Measurements from ENCODE around the gene ANKZF1.

ANKZF1 gene

DNA sequence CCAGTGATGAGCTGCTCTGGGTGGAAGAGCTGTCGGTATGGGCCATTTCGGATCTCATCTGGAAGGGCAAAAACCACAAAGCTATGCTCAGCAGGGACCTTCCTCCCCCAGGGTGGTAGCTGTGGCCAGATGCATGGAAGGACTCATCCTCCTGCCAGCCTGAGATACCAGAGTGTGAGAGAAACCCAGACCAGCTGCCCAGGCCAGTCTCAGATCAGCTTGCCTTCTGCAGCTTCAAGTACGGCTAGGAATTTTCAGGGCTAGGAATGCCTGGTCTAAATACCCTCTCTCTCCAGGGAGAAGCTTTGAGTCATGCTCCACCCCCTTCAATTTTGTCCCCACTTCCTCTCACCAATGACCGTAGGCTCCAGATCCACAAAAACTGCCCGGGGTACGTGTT is 22.1 kb downstream of the ANKZF1 start:
- H3K27me3 ChIP-seq (replicated peaks) = peaks cover 22% of the 10 kb centered on the region
- no peak overlapping the region for H3K27ac ChIP-seq
- TF ChIP-seq, protein P1, sequence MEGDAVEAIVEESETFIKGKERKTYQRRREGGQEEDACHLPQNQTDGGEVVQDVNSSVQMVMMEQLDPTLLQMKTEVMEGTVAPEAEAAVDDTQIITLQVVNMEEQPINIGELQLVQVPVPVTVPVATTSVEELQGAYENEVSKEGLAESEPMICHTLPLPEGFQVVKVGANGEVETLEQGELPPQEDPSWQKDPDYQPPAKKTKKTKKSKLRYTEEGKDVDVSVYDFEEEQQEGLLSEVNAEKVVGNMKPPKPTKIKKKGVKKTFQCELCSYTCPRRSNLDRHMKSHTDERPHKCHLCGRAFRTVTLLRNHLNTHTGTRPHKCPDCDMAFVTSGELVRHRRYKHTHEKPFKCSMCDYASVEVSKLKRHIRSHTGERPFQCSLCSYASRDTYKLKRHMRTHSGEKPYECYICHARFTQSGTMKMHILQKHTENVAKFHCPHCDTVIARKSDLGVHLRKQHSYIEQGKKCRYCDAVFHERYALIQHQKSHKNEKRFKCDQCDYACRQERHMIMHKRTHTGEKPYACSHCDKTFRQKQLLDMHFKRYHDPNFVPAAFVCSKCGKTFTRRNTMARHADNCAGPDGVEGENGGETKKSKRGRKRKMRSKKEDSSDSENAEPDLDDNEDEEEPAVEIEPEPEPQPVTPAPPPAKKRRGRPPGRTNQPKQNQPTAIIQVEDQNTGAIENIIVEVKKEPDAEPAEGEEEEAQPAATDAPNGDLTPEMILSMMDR (IDR thresholded peaks at IDR 0.05; ENCODE audit: low read depth, low read length, missing control alignments) = no peak
- no peak overlapping the region for H3K4me3 ChIP-seq (ENCODE audit: low read depth, low read length)
- in situ Hi-C loops (cut with HindIII; ENCODE audit: low pct_ligation_motif_present, low sequenced_read_pairs) = no loop called here
- no peak for DNase-seq
- peaks cover 5% of the 10 kb centered on the region for H3K36me3 ChIP-seq (replicated peaks)

DNA sequence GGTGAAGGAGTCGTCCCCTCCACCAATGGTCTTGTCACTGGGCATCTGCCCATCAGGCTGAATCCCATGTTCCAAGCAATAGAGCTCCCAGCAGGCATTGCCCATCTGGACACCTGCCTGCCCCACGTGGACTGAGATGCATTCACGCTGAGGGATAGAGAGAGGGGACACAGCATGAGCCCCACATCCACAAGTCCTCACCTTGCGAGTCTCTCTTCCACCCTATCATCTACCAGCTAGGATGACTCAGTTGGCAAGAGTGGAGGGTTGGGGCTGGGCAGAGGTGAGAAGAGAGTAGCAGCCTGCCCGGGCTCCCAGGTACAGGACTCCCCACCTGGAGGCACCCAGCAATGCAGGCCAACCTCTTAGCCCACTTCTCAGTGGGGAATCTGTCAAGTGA is 22.5 kb downstream of the ANKZF1 start:
- in situ Hi-C loops (cut with HindIII; ENCODE audit: low pct_ligation_motif_present, low sequenced_read_pairs) = no loop called here
- TF ChIP-seq, protein P1 (IDR thresholded peaks at IDR 0.05; ENCODE audit: low read depth, low read length, missing control alignments) = no peak
- no peak for DNase-seq
- H3K27me3 ChIP-seq (replicated peaks) = peaks cover 22% of the 10 kb centered on the region
- no peak overlapping the region for H3K27ac ChIP-seq
- H3K4me3 ChIP-seq (ENCODE audit: low read depth, low read length) = no peak overlapping the region
- H3K36me3 ChIP-seq (replicated peaks) = peaks cover 4% of the 10 kb centered on the region

DNA sequence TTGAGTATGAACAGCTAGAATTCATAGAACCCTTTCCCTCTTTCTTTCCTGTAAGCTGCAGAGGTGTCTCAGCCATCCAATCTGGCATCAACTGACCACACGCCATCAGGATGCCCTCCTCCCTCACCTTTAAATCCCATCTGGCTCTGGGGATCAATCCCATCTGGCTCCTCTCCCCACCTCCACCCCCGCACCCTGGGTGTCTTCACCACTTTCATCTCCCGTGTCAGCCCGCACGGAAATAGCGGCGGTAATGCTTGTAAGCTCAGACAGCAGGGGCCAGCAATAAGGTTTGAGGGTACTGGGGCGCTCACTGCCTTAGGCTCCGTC is 22.9 kb downstream of the ANKZF1 start:
- no peak for DNase-seq

DNA sequence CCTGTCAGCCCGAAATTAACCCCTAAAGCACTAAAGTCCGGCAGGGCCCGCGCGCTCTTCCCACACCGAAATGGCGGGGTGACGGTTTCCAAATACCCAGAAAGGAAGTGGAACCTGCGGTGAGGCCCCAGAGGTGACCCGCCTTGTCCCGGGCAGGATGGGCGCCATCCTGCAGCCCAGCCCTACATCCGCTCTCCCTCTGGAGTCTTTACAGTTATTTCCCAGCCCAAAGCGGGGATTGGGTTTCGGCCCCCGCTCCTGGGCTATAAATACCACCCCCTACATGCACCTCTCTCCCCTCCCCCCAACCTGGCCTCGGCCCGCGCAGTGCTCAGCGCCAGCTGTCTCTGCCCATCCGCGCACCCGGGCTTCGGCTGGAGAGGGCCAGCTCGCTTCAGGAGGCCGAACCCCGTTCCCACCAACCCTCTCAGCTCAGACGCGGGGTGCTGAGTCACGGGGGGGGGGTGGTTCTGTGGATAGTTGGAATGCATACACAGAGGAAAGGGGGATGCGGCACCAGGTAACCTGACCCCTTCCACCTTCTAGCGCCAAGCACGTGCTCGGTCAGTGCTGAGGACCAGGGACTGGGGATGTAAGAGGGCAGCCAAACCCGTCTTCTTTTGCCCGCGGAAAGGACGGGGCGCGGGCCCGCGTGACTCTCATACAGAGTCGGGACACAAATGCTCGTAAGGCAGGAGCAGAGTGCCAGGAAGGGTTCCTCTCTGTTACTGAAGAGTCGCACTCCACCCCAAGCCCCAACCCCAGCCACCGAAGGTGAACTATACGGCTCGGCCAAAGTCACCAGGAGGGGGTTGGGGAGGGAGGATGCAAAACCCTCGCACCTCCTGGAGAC is 23.5 kb downstream of the ANKZF1 start, which contains the start of gene TUBA4B:
TUBA4B (plus strand) TSS at position 344 of the 853 bp plus-strand sequence; CDS start at position 509, 165 bp downstream.
- DNase-seq = peak; percentile 20
- TF ChIP-seq, protein P1 (IDR thresholded peaks at IDR 0.05; ENCODE audit: low read depth, low read length, missing control alignments) = no peak

More for the DNA sequence above, 22.9 kb downstream of the ANKZF1 start:
- in situ Hi-C loops (cut with HindIII; ENCODE audit: low pct_ligation_motif_present, low sequenced_read_pairs) = no loop called here
- Histone ChIP-seq H3K36me3 (replicated peaks) (peaks cover 3% of the 10 kb centered on the region), H3K27me3 (replicated peaks) (peaks cover 22% of the 10 kb centered on the region), H3K4me3 (ENCODE audit: low read depth, low read length) (peak overlapping the region; percentile 49), H3K27ac (no peak overlapping the region)
- TF ChIP-seq, protein P1 (IDR thresholded peaks at IDR 0.05; ENCODE audit: low read depth, low read length, missing control alignments) = no peak

DNA sequence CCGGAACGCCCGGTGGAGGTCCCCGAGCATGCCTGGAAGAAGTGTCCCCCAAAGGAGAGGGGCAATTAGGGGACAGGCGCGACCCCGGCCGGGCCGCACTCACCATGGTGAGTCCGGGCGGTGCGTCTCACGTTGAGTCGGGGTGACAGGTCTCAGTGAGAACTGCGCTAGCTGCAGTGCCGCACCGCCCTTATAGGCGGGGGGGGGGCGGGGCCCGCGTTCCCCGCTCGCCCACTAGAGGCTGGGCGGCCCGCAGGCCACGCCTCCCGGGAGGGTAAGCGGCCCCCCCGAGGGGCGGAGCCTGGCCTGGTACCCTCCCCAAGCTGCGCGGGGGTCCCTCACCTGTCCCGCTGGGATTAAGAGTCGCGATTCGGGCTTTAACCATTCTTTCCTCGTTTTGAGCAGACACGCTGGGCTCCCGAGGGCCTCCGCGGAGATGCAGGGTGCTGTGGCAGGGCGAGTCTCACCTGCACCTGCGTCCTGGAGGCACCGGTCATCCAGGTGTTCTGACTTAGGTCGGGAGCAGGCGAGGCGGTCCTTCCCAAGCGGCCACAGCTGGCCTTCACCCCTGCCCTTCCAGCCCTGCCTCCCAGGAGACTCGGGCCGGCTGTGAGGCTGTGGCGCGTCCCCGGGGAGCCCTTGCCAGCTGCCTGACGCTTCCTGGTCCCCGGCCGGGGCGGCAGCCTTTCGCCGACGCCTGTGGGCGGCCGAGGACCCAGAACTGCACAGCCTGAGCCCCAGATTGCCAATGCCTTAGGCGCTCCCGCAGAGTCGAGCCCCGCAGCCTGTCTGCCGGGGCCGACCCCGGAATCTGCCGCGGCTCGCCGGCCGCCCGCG is 24.4 kb downstream of the ANKZF1 start, which contains the start of gene TUBA4A:
TUBA4A (minus strand) TSS at position 166 of the 837 bp plus-strand sequence; CDS start at position 106, 60 bp downstream.
- in situ Hi-C loops (cut with HindIII; ENCODE audit: low pct_ligation_motif_present, low sequenced_read_pairs) = no loop called here
- no peak within 1 kb of the TSS for H3K27ac ChIP-seq
- H3K27me3 ChIP-seq (replicated peaks) = peaks cover 22% of the 10 kb centered on the region
- H3K36me3 ChIP-seq (replicated peaks) = no peaks in the 10 kb centered on the region
- TF ChIP-seq, protein P1 (IDR thresholded peaks at IDR 0.05; ENCODE audit: low read depth, low read length, missing control alignments) = no peak
- peak within 1 kb of the TSS; percentile 49 for H3K4me3 ChIP-seq (ENCODE audit: low read depth, low read length)
- peak; percentile 32 for DNase-seq

More for the DNA sequence above, 23.5 kb downstream of the ANKZF1 start, which contains the start of gene TUBA4B:
- H3K4me3 ChIP-seq (ENCODE audit: low read depth, low read length) = peak within 1 kb of the TSS; percentile 49
- H3K27ac ChIP-seq = no peak within 1 kb of the TSS
- H3K27me3 ChIP-seq (replicated peaks) = peaks cover 22% of the 10 kb centered on the region
- in situ Hi-C loops (cut with HindIII; ENCODE audit: low pct_ligation_motif_present, low sequenced_read_pairs) = no loop called here
- H3K36me3 ChIP-seq (replicated peaks) = peaks cover 3% of the 10 kb centered on the region
